Liver (tissue), 9 donors: ENCODE measurements around the gene DHX32. TPM values are rescaled to one million over a fixed set of nuclear protein-coding genes. Genes with fewer than 3 reads are reported as not detected.

ENCODE experiments used
- DNase-seq: peaks from one replicate; pipeline ENCODE4 v3.0.0-alpha.2; 2017; ENCODE audit warnings: low spot score
- H3K27ac ChIP-seq, 2 donors: one replicate each; pipeline ENCODE4 v1.7.0; 2013; ENCODE audit warnings: inconsistent platforms in 2 of 2, low read length in 2 of 2, control low read depth in 1 of 2, low read depth in 1 of 2, mild to moderate bottlenecking in 1 of 2
- H3K27me3 ChIP-seq, 4 donors: one replicate each; pipeline versions ENCODE4 v1.6.1 to v1.7.0; 2013; ENCODE audit warnings: low read length in 3 of 4, inconsistent platforms in 1 of 4, mild to moderate bottlenecking in 1 of 4, moderate library complexity in 1 of 4; ENCODE audit not compliant: control insufficient read depth in 4 of 4, insufficient read depth in 4 of 4
- H3K36me3 ChIP-seq, 4 donors: one replicate each; pipeline versions ENCODE4 v1.6.1 to v1.7.0; 2013; ENCODE audit warnings: low read length in 3 of 4, mild to moderate bottlenecking in 3 of 4, low read depth in 1 of 4, moderate library complexity in 1 of 4; ENCODE audit not compliant: control insufficient read depth in 4 of 4, insufficient read depth in 3 of 4
- H3K4me1 ChIP-seq, 4 donors: one replicate each; pipeline versions ENCODE4 v1.6.1 to v1.7.0; 2013; ENCODE audit warnings: low read length in 3 of 4, mild to moderate bottlenecking in 3 of 4, moderate library complexity in 1 of 4; ENCODE audit not compliant: control insufficient read depth in 4 of 4, insufficient read depth in 4 of 4
- H3K4me3 ChIP-seq, 3 donors: one replicate each; pipeline versions ENCODE4 v1.6.1 to v1.7.0; 2013; ENCODE audit warnings: low read length in 3 of 3, control low read depth in 1 of 3, low read depth in 1 of 3, mild to moderate bottlenecking in 1 of 3
- H3K9ac ChIP-seq, 2 donors: one replicate each; pipeline ENCODE4 v1.7.0; 2013; ENCODE audit warnings: low read length in 2 of 2, mild to moderate bottlenecking in 2 of 2, moderate library complexity in 2 of 2, control low read depth in 1 of 2, low read depth in 1 of 2
- H3K9me3 ChIP-seq, 4 donors: one replicate each; pipeline versions ENCODE4 v1.6.1 to v1.7.0; 2013; ENCODE audit warnings: low read length in 3 of 4; ENCODE audit not compliant: control insufficient read depth in 4 of 4
- ATF3 ChIP-seq: IDR thresholded peaks from 2 replicates; pipeline ENCODE4 v1.6.1; 2016; ENCODE audit warnings: antibody characterized with exemption
- CTCF ChIP-seq: fragments of 150-350 bp; IDR thresholded peaks from 2 replicates; pipeline ENCODE4 v1.5.1; 2017; ENCODE audit warnings: improper control_type of control experiment, low read depth, low read length; ENCODE audit not compliant: missing input control
- EGR1 ChIP-seq, 2 donors: IDR thresholded peaks; 2 replicates each; pipeline ENCODE4 v1.6.1; 2016 to 2018; ENCODE audit warnings: antibody characterized with exemption in 2 of 2, low read depth in 2 of 2
- FOXA1 ChIP-seq: IDR thresholded peaks from 2 replicates; pipeline ENCODE4 v1.6.1; 2016; ENCODE audit warnings: antibody characterized with exemption
- FOXA2 ChIP-seq: IDR thresholded peaks from 2 replicates; pipeline ENCODE4 v1.6.1; 2016; ENCODE audit warnings: antibody characterized with exemption
- GABPA ChIP-seq, 2 donors: IDR thresholded peaks in 1 of 2; conservative IDR thresholded peaks in 1 of 2; 2 replicates each; pipeline ENCODE4 v1.6.1; 2016; ENCODE audit warnings: antibody characterized with exemption in 2 of 2, mild to moderate bottlenecking in 1 of 2, moderate library complexity in 1 of 2
- HNF4A ChIP-seq, 2 donors: conservative IDR thresholded peaks; 2 replicates each; pipeline ENCODE4 v1.6.1; 2016; ENCODE audit warnings: antibody characterized with exemption in 2 of 2, mild to moderate bottlenecking in 2 of 2
- HNF4G ChIP-seq: IDR thresholded peaks from 2 replicates; pipeline ENCODE4 v1.6.1; 2016; ENCODE audit warnings: antibody characterized with exemption
- JUND ChIP-seq, 2 donors: IDR thresholded peaks; 2 replicates each; pipeline ENCODE4 v1.6.1; 2016; ENCODE audit warnings: antibody characterized with exemption in 2 of 2
- NR2F2 ChIP-seq: IDR thresholded peaks from 2 replicates; pipeline ENCODE4 v1.6.1; 2016; ENCODE audit warnings: antibody characterized with exemption
- RAD21 ChIP-seq, 2 donors: IDR thresholded peaks; 2 replicates each; pipeline ENCODE4 v1.6.1; 2016; ENCODE audit warnings: antibody characterized with exemption in 2 of 2, mild to moderate bottlenecking in 2 of 2
- REST ChIP-seq: IDR thresholded peaks from 2 replicates; pipeline ENCODE4 v1.6.1; 2016; ENCODE audit warnings: antibody characterized with exemption, mild to moderate bottlenecking
- RXRA ChIP-seq, 2 donors: IDR thresholded peaks; 2 replicates each; pipeline ENCODE4 v1.6.1; 2017 to 2018; ENCODE audit warnings: antibody characterized with exemption in 2 of 2, mild to moderate bottlenecking in 1 of 2
- SP1 ChIP-seq: IDR thresholded peaks from 2 replicates; pipeline ENCODE4 v1.6.1; 2018; ENCODE audit warnings: antibody characterized with exemption, mild to moderate bottlenecking
- TAF1 ChIP-seq: conservative IDR thresholded peaks from 2 replicates; pipeline ENCODE4 v1.6.1; 2016; ENCODE audit warnings: antibody characterized with exemption, mild to moderate bottlenecking
- YY1 ChIP-seq: IDR thresholded peaks from 2 replicates; pipeline ENCODE4 v1.6.1; 2016; ENCODE audit warnings: antibody characterized with exemption, mild to moderate bottlenecking
- WGBS: extraction: QIAGEN DNeasy Blood & Tissue Kit; methylation state at CpG from one replicate; pipeline ENCODE4 v1.1.7; 2013; 5-methylcytosine and 5-hydroxymethylcytosine counted together
- polyA plus RNA-seq, 2 donors: library from polyadenylated mRNA; stranded (reverse) in 1 of 2; unstranded in 1 of 2; fragments of 200-250 nt in 1 of 2; fragments of >200 nt in 1 of 2; fragmentation: Nextera tagmentation in 1 of 2; extraction: Ambion mirVana in 1 of 2; gene quantifications; one replicate each; pipeline versions ENCODE4 v1.2.1 to v1.2.3, GENCODE V29; 2013 to 2015
- total RNA-seq, 2 donors: library from RNA; depleted of rRNA; stranded (reverse); fragments of >200 nt; gene quantifications; one replicate each; pipeline ENCODE4 v1.2.3, GENCODE V29; 2014
- TF ChIP-seq, protein P1 (sequence below): IDR thresholded peaks from 2 replicates; pipeline ENCODE4 v1.6.1; 2016; ENCODE audit warnings: antibody characterized with exemption
- TF ChIP-seq, protein P2 (sequence below): IDR thresholded peaks from 2 replicates; pipeline ENCODE4 v1.6.1; 2016; ENCODE audit warnings: antibody characterized with exemption
- donor health status: healthy.
- donor health status: healthy.
- donor health status: healthy.
- donor health status: healthy.
- donor health status: healthy.

The DHX32 gene
- total and polyA plus RNA-seq, 4 donors = 8.3 to 20.2 (median 10.2) TPM

DNA sequence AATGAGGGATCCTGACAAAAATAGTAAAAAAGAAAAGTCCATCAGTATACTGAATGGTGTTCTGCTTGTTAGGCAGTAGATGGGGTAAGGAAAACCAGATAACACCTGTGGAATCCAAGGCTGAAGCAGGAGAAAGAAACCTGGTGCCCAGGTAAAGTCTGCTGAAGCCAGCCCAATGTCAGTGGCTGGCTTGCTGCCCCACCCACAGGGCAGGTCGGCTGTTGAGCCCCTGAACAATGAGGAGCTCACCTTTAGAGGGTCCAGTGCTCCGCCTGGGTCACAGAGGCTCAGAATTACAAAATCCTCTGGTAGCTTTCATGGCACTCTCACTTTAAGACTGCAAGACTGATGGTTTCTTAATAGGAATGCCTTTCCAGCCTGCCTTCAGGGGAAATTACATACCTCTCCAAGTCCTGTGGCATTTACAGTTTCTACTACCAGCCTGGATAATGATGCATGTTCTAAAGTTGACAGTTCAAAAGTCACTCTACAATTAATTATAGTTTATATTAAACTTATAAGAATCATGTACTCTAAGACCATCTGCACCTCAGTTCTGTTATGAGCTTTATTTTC is 23.8 kb downstream of the DHX32 start:
- H3K4me3 ChIP-seq = no peak overlapping the region
- no peak for DNase-seq
- H3K27me3 ChIP-seq = no peaks in the 10 kb centered on the region
- H3K27ac ChIP-seq = no peak overlapping the region
- H3K4me1 ChIP-seq = no peaks in the 10 kb centered on the region
- no peak overlapping the region for H3K9ac ChIP-seq
- H3K36me3 ChIP-seq = peaks cover 3 to 13% (median 8%) of the 10 kb centered on the region in 4 donors
- H3K9me3 ChIP-seq = no peaks in the 10 kb centered on the region
- TF ChIP-seq EGR1 (IDR thresholded peaks at IDR 0.05; ENCODE audit: low read depth in 2 of 2) = no peak
- TF ChIP-seq REST = no peak
- no peak for TF ChIP-seq TAF1
- no peak for TF ChIP-seq HNF4A (conservative IDR thresholded peaks at IDR 0.05)
- TF ChIP-seq RXRA (IDR thresholded peaks at IDR 0.05) = no peak
- TF ChIP-seq GABPA (IDR thresholded peaks at IDR 0.05 in 1 of 2, conservative IDR thresholded peaks at IDR 0.05 in 1 of 2) = no peak
- TF ChIP-seq SP1 = no peak
- TF ChIP-seq JUND (IDR thresholded peaks at IDR 0.05) = no peak
- TF ChIP-seq FOXA1 = no peak
- no peak for TF ChIP-seq CTCF
- TF ChIP-seq, protein P1, sequence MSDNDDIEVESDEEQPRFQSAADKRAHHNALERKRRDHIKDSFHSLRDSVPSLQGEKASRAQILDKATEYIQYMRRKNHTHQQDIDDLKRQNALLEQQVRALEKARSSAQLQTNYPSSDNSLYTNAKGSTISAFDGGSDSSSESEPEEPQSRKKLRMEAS = no peak
- TF ChIP-seq YY1 = no peak
- no peak for TF ChIP-seq NR2F2
- TF ChIP-seq FOXA2 = no peak
- no peak for TF ChIP-seq RAD21 (IDR thresholded peaks at IDR 0.05)
- TF ChIP-seq HNF4G = no peak
- no peak for TF ChIP-seq ATF3
- TF ChIP-seq, protein P2, sequence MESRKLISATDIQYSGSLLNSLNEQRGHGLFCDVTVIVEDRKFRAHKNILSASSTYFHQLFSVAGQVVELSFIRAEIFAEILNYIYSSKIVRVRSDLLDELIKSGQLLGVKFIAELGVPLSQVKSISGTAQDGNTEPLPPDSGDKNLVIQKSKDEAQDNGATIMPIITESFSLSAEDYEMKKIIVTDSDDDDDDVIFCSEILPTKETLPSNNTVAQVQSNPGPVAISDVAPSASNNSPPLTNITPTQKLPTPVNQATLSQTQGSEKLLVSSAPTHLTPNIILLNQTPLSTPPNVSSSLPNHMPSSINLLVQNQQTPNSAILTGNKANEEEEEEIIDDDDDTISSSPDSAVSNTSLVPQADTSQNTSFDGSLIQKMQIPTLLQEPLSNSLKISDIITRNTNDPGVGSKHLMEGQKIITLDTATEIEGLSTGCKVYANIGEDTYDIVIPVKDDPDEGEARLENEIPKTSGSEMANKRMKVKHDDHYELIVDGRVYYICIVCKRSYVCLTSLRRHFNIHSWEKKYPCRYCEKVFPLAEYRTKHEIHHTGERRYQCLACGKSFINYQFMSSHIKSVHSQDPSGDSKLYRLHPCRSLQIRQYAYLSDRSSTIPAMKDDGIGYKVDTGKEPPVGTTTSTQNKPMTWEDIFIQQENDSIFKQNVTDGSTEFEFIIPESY = no peak
- WGBS = 88% methylated on average over 2 of the region's 2 CpGs
